PC-3 (cell line): Measurements from ENCODE around the gene SPEN.

Experiments
- CTCF ChIP-seq: fragments of 300-600 bp; sonication (generic); conservative IDR thresholded peaks from 2 replicates; pipeline ENCODE4 v1.5.1; 2017; ENCODE audit warnings: antibody characterized with exemption, low read depth, mild to moderate bottlenecking, low read length
- EZH2 ChIP-seq: fragments of 300-600 bp; sonication (generic); IDR thresholded peaks from one replicate; pipeline ENCODE4 v1.6.1; 2017; ENCODE audit warnings: antibody characterized with exemption, mild to moderate bottlenecking, low read length; ENCODE audit not compliant: unreplicated experiment

- TF ChIP-seq EZH2: no peak
- no peak for TF ChIP-seq CTCF
These were observed 119.4 kb downstream of the SPEN start for GRCh38 chr1:15966956-15967344.
